Ovary (tissue), 9 donors: ENCODE results near the gene TBCD. TPM values are rescaled to one million over a fixed set of nuclear protein-coding genes. Genes with fewer than 3 reads are reported as not detected.
A peak's percentile ranks its signal among the peaks of the same experiment; 100 is the strongest.

Experiments used
- DNase-seq, 5 donors: peaks; one replicate each; pipeline ENCODE4 v3.0.0-alpha.2; 2019 to 2020
- H3K27ac ChIP-seq, 2 donors: fragments of 200-600 bp; one replicate each; pipeline versions ENCODE4 v1.5.1 to v1.8.0; 2019 to 2022
- H3K27me3 ChIP-seq: fragments of 200-600 bp; one replicate; pipeline ENCODE4 v1.8.0; 2022
- H3K36me3 ChIP-seq: fragments of 200-600 bp; sonication (generic); one replicate; pipeline ENCODE4 v1.5.1; 2019
- H3K4me1 ChIP-seq: one replicate; pipeline ENCODE4 v1.8.1; 2013; ENCODE audit warnings: mild to moderate bottlenecking, moderate library complexity; ENCODE audit not compliant: insufficient read depth
- H3K4me3 ChIP-seq: fragments of 200-600 bp; sonication (generic); one replicate; pipeline ENCODE4 v1.5.1; 2017
- H3K9me3 ChIP-seq, 2 donors: fragments of 200-600 bp in 1 of 2; sonication (generic) in 1 of 2; one replicate each; pipeline versions ENCODE4 v1.5.1 to v1.8.1; 2013 to 2019; ENCODE audit warnings: mild to moderate bottlenecking in 1 of 2, moderate library complexity in 1 of 2
- EP300 ChIP-seq: sonication (generic); formaldehyde crosslinking; IDR thresholded peaks from one replicate; pipeline ENCODE4 v1.6.1; 2017; ENCODE audit warnings: antibody characterized with exemption
- POLR2A ChIP-seq: fragments of 450-650 bp; IDR thresholded peaks from one replicate; pipeline ENCODE4 v1.6.1; 2017; ENCODE audit warnings: antibody characterized with exemption, mild to moderate bottlenecking, moderate library complexity
- WGBS, 3 donors: extraction: QIAGEN DNeasy Blood & Tissue Kit in 1 of 3; methylation state at CpG; one replicate each; pipeline versions ENCODE4 v1.1.5 to v1.1.7; 2013 to 2017; 5-methylcytosine and 5-hydroxymethylcytosine counted together
- intact Hi-C, 4 donors: fragments of 100-400 bp; cut with DNase I; formaldehyde crosslinking; loops; one replicate each; pipeline versions ENCODE4 v1.11.0 to v1.15.1; 2022 to 2023
- polyA plus RNA-seq, 2 donors: library from polyadenylated mRNA; stranded (reverse); fragments of 200-250 nt in 1 of 2; fragments of 350-450 nt in 1 of 2; fragmentation: Illumina TruSeq in 1 of 2; extraction: RNeasy Lipid Tissue Mini Kit (QIAGEN cat#74804) in 1 of 2; gene quantifications; one replicate each; pipeline ENCODE4 v1.2.3, GENCODE V29; 2013 to 2014
- total RNA-seq, 7 donors: library from RNA; depleted of rRNA in 2 of 7; stranded (reverse); fragments of >200 nt in 2 of 7; fragmentation: NEBNext Ultra II Directional in 3 of 7; extraction: Animal tissue kit (Norgen Biotek cat#: 25700) in 3 of 7; gene quantifications; one replicate each; pipeline versions ENCODE4 v1.1.0 to v1.2.4, GENCODE V29; 2016 to 2023
- TF ChIP-seq, protein P1 (sequence below), 3 donors: fragments of 450-650 bp in 2 of 3; fragments of 200-600 bp in 1 of 3; IDR thresholded peaks; one replicate each; pipeline versions ENCODE4 v1.5.1 to v1.8.0; 2016 to 2022; ENCODE audit warnings: antibody characterized with exemption in 3 of 3, mild to moderate bottlenecking in 1 of 3
- donor health status: DM: no; HTN: no; CAD: no; lungs with moderate emphysema.
- donor health status: DM: no; HTN: no; CAD: no.
- donor health status: Bipolar disorder and iron deficiency.
- donor health status: DM: yes; HTN: yes; CAD: no.
- donor health status: DM: no; HTN: no; CAD: no.
- donor health status: DM: yes; HTN: yes; CAD: no.

TBCD gene
- total and polyA plus RNA-seq, 9 donors: 29.2 to 88.3 (median 59.2) TPM

DNA sequence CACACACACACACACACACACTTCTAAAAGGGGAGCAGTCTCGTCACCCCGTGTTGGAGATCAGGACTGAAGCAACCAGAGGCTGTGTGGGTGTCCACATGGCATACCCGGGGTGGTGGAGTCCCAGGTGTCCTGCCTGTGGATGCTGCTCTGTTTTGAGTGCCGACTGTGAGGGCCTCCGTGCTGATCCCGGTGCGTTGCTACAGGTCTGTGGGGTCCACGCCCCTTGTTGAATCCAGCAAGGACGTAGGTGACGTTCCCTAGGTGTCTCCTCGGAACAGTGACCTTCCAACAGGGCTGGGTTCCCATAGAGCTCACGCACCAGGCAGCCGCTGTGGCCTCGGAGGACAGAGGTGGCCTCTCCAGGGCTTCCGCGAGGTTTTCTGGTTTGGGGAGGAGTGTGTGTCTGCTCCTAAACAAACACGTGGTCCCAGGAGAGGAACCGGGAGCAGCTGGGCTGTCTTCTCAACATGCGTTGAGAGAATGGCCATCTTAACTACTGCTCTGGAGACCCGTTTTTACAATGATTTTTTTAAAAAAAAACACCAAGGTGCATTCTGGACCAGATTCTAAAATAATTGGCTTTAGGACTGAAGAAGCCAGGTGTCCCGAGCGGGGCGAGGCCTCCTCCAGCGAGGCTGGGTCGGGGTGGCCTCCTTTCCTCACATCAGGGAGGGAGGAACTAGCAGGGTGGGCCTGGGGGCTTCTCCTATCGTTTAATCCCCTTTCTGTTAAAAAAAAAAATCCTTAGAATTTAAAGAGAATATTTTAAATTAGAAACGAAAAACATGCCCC, 188.6 kb downstream of the TBCD start:
- TF ChIP-seq EP300 (no peak), POLR2A (no peak)
- TF ChIP-seq, protein P1, sequence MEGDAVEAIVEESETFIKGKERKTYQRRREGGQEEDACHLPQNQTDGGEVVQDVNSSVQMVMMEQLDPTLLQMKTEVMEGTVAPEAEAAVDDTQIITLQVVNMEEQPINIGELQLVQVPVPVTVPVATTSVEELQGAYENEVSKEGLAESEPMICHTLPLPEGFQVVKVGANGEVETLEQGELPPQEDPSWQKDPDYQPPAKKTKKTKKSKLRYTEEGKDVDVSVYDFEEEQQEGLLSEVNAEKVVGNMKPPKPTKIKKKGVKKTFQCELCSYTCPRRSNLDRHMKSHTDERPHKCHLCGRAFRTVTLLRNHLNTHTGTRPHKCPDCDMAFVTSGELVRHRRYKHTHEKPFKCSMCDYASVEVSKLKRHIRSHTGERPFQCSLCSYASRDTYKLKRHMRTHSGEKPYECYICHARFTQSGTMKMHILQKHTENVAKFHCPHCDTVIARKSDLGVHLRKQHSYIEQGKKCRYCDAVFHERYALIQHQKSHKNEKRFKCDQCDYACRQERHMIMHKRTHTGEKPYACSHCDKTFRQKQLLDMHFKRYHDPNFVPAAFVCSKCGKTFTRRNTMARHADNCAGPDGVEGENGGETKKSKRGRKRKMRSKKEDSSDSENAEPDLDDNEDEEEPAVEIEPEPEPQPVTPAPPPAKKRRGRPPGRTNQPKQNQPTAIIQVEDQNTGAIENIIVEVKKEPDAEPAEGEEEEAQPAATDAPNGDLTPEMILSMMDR (IDR thresholded peaks at IDR 0.05): no peak
- WGBS, 3 donors: 75 to 90% (median 78%) methylated on average over 22 to 27 of the region's 27 CpGs
- no peaks in the 10 kb centered on the region for H3K36me3 ChIP-seq
- intact Hi-C loops: no loop called here
- peak in 3 of 5 donors; percentile 12 to 28 (median 14) for DNase-seq
- no peaks in the 10 kb centered on the region for H3K27me3 ChIP-seq
- no peaks in the 10 kb centered on the region for H3K4me1 ChIP-seq
- peaks cover 2 to 18% of the 10 kb centered on the region in 2 donors for H3K9me3 ChIP-seq
- no peak overlapping the region for H3K4me3 ChIP-seq
- H3K27ac ChIP-seq: no peak overlapping the region

DNA sequence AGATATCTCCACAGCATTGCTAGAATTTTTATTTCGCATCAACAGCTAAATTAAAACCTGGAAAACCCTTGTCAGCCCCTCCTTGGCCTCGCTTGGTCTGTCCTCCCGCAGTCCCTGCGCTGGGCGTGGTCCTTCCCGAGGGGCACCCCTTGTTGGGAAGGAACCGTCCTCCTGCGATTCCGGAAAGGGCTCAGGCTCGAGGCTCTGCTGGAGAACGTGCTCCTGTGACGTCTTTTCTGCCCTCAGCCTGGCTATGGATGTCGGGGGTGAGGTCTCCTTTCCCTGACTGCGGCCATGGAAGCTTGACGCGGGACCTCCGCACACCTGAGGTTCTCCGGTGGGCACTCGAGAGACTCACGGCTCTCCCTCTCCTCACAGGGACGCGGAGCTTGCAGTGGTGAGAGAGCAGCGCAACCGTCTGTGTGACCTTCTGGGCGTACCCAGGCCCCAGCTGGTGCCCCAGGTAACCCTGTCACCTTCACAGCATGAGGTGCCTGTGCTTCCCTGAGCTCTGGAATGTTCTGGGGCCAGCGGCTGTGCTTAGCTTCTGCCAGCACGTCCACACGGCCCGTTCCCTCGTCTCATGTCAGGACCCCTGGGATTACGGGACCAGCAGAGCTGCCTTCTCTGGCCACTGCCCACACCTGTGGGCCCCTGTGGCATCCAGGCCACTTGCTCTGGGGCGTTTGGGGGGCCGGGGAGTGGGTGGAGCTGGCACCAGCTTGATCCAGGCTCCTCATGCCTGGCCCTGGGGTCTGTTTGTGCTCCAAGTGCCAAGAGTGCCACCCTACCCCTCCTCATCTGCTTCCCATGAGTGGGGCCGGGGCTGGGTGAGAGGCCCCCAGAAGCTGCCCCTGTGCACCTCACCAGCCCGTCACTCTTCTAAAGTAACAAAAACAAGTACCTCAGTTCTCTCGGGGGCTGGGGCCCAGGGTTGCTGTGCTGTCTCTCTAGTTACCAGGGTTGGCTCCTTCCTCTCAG, 189.4 kb downstream of the TBCD start:
- Histone ChIP-seq H3K4me3 (no peak overlapping the region), H3K4me1 (no peaks in the 10 kb centered on the region), H3K27me3 (no peaks in the 10 kb centered on the region), H3K9me3 (peaks cover 2 to 18% of the 10 kb centered on the region in 2 donors), H3K36me3 (no peaks in the 10 kb centered on the region), H3K27ac (no peak overlapping the region)
- TF ChIP-seq, protein P1 (IDR thresholded peaks at IDR 0.05): no peak
- TF ChIP-seq POLR2A: no peak
- no peak for TF ChIP-seq EP300
- intact Hi-C loops: no loop called here
- DNase-seq: peak in 4 of 5 donors; percentile 9 to 32 (median 16)
- WGBS, 3 donors: 88 to 92% (median 91%) methylated on average over 35 to 36 of the region's 36 CpGs

GRCh38 chr17:82942166-82943130, 190.6 kb downstream of the TBCD start:
- 80 to 83% (median 82%) methylated on average over 18 of the region's 18 CpGs for WGBS, 3 donors
- peak in 4 of 5 donors; percentile 6 to 24 (median 8) for DNase-seq
- intact Hi-C loops: no loop called here

More at GRCh38 chr17:82942166-82943130, 190.6 kb downstream of the TBCD start:
- no peaks in the 10 kb centered on the region for H3K4me1 ChIP-seq
- peaks cover 2 to 21% of the 10 kb centered on the region in 2 donors for H3K9me3 ChIP-seq
- H3K4me3 ChIP-seq: no peak overlapping the region
- H3K27ac ChIP-seq: no peak overlapping the region
- H3K36me3 ChIP-seq: no peaks in the 10 kb centered on the region
- TF ChIP-seq, protein P1 (IDR thresholded peaks at IDR 0.05): no peak
- TF ChIP-seq POLR2A (no peak), EP300 (no peak)
- no peaks in the 10 kb centered on the region for H3K27me3 ChIP-seq
